Putamen (tissue), 1 donor: ENCODE data around the gene ATCAY.
A peak's percentile ranks its signal among the peaks of the same experiment; 100 is the strongest.

Experiments used
- DNase-seq: peaks from one replicate; pipeline ENCODE4 v3.0.0-alpha.2; 2016; ENCODE audit warnings: low spot score

The ATCAY gene

GRCh38 chr19:3970313-3970807, 89.9 kb downstream of the ATCAY start:
- no peak for DNase-seq

DNA sequence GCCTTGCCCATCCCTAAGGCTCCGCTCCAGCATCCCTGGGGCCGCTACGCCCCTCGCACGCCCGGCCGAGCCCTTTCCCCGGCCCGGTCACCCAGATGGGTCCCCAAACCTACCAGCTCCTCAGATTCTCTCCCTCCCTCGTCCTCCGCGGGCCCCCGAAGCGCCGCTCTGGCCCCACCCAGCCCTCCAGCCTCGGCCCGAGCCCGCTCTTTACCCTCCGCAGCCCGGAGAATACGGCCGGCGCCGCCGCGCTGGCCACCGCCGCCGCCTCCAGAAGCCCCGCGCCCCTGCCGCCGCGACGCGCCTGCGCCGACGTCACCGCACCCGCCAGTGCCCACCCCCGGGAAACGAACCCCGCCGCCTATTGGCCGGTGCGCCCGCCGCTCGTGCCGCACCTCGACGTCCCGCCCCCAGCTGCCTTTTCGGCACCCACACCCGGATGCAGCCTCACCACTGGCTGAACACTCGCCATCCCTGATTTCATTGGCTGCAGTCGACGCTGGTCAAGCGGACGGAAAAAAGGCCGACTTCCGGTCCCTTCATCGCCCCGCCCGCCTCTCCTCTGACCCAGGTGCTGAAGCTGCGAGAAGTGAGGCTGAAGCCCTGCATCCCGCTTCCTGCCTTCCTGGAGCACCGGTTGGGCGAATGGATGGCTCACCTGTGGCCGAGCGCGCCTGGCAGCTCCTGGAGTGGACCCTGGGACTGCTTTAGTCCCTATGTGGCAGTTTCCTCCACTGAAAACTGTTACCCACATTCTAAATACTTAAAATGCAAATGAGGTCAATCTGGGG, 90.5 kb downstream of the ATCAY start, which contains the start of gene DAPK3:
Gene DAPK3 (minus strand): TSS at position 292 of the 791 bp plus-strand sequence. CDS start 1,364 bp downstream, outside the sequence.
- peak; percentile 97 for DNase-seq

DNA sequence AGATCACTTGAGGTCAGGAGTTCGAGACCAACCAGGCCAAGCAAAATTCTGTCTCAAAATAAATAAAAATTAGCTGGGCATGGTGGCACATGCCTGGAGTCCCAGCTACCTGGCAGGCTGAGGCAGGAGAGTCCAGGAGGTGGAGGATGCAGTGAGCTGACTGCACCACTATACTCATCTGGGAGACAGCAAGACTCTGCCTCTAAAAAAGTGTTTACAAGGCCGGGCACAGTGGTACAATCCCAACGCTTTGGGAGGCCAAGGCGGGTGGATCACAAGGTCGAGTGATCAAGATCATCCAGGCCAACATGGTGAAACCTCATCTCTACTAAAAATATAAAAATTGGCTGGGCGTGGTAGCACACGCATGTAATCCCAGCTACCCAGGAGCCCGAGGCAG, 94.7 kb downstream of the ATCAY start:
- DNase-seq = no peak

DNA sequence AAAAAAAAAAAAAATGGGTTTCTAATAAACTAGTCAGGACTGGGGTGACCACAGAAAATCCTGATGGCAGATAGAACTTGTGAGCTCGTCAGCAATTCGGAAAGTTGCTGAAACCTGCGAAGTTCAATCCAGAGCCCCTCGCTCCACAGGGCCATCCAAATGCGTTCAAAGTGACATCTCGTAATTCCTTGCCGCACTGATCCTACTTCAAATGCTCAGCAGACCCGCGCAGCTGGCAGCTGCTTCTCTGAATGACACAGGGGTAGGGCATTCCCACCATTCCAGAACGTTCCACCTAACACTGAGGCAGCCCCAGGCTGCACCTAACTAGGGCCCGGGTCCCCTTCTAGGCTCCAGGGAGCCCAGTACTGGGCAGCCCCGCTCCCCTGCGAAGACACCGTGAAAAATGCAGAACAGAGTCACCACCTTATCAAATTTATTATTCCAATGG, 95.2 kb downstream of the ATCAY start:
- no peak for DNase-seq

DNA sequence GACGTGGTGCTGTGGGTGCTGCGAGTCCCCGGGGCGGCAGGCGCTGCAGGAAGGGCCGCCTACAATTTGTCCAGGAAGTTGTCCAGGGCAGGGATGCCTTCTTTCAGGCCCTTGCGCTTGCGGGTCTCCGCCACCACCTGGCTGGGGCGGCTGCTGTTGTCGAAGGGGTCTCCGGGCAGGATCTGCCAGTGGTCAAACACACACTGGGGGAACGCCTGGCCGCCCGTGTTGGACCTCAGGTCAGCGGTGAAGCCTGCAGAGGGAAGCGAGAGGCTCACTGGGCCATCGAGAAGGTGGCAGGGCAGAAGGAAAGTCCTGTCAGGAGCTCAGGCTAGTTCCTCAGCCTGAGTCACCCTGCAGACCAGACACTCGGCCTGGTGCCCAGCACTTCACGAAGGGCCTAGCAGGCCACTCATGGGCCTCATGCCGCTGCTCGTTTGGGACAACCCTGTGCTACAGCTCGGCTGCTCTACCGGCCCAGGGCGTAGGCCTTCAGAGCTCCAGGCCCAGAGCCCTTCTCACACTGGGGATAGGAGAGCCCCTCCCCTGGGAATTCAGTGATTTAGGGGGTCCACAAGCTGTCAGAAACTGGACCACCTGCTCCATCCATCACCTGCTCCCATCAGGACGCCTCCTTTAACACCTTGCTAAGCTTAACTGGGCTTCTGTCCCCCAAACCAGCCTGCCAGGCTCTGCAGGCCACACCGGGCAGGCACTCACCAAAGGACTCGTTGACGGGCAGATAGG, 96.2 kb downstream of the ATCAY start:
- DNase-seq = no peak
